K562 (cell line): ENCODE data around the gene P4HTM. TPM values are rescaled to one million over a fixed set of nuclear protein-coding genes. Genes with fewer than 3 reads are reported as not detected.

Source experiments
- AFF1 ChIP-seq, 2 experiments: fragments of 450-650 bp; IDR thresholded peaks; 2 replicates each; pipeline ENCODE4 v1.6.1; 2018; ENCODE audit warnings: mild to moderate bottlenecking in 2 of 2, low read depth in 1 of 2; ENCODE audit not compliant: partially characterized antibody in 2 of 2
- NBN ChIP-seq: fragments of 450-650 bp; IDR thresholded peaks from 2 replicates; pipeline ENCODE4 v1.6.1; 2016; ENCODE audit warnings: low read depth, mild to moderate bottlenecking
- TAF1 ChIP-seq: IDR thresholded peaks from 2 replicates; pipeline ENCODE4 v1.6.1; 2011; ENCODE audit warnings: mild to moderate bottlenecking, low read length, moderate library complexity; ENCODE audit not compliant: insufficient read depth, control insufficient read depth, severe bottlenecking; ENCODE audit errors: extremely low read depth
- ZBTB40 ChIP-seq, 2 experiments: fragments of 450-650 bp in 1 of 2; sonication (generic) in 1 of 2; formaldehyde crosslinking in 1 of 2; IDR thresholded peaks; 2 replicates each; pipeline versions ENCODE4 v1.7.1 to v1.9.0; 2016 to 2022; ENCODE audit warnings: inconsistent platforms in 1 of 2, mild to moderate bottlenecking in 1 of 2, missing genetic modification reagents in 1 of 2
- polyA plus RNA-seq, 8 experiments: library from polyadenylated mRNA; depleted of rRNA in 4 of 8; stranded (reverse) in 5 of 8; unstranded in 3 of 8; fragments of >200 nt; fragmentation: Nextera tagmentation in 2 of 8; fragmentation: Illumina TruSeq in 1 of 8; extraction: Ambion mirVana in 2 of 8; extraction: Trizol in 1 of 8; gene quantifications; 2 replicates each; pipeline versions ENCODE4 v1.2.1 to v1.2.3, GENCODE V29; 2011 to 2014; ENCODE audit warnings: inconsistent platforms in 1 of 8, missing spikeins in 1 of 8
- total RNA-seq, 7 experiments: library from RNA; depleted of rRNA in 6 of 7; stranded (reverse); fragments of >200 nt in 6 of 7; fragmentation: Illumina TruSeq in 2 of 7; extraction: Trizol in 2 of 7; gene quantifications; 2 replicates each; pipeline versions ENCODE4 v1.2.1 to v1.2.3, GENCODE V29; 2011 to 2021; ENCODE audit warnings: low replicate concordance in 1 of 7
- TF ChIP-seq, protein P1 (sequence below): fragments of 250-450 bp; sonication (Bioruptor Pico); IDR thresholded peaks from 2 replicates; pipeline ENCODE4 v1.8.0; 2021; ENCODE audit warnings: moderate library complexity, mild to moderate bottlenecking, inconsistent platforms
- TF ChIP-seq, protein P2 (sequence below): sonication (generic); formaldehyde crosslinking; IDR thresholded peaks from 2 replicates; pipeline ENCODE4 v1.8.1; 2022; ENCODE audit warnings: missing genetic modification reagents

The P4HTM gene
- total and polyA plus RNA-seq, 9 of the 15 experiments (the other 6 are each of a cell fraction or from before 2014, with no cell fraction given), result 0.09 to 0.66 (median 0.25) TPM; not detected in 2

GRCh38 chr3:49007068-49007770 lies 17.2 kb downstream of the P4HTM start, which contains the start of gene WDR6 (continued):
- no peak for TF ChIP-seq ZBTB40 (IDR thresholded peaks at IDR 0.05)
- no peak for TF ChIP-seq ZBTB40 (CRISPR knock-in tag; IDR thresholded peaks at IDR 0.05)
- peak in 1 of 2 experiments; percentile 81 for TF ChIP-seq AFF1 (IDR thresholded peaks at IDR 0.05; ENCODE audit: low read depth in 1 of 2, partially characterized antibody in 2 of 2)
- TF ChIP-seq, protein P1, sequence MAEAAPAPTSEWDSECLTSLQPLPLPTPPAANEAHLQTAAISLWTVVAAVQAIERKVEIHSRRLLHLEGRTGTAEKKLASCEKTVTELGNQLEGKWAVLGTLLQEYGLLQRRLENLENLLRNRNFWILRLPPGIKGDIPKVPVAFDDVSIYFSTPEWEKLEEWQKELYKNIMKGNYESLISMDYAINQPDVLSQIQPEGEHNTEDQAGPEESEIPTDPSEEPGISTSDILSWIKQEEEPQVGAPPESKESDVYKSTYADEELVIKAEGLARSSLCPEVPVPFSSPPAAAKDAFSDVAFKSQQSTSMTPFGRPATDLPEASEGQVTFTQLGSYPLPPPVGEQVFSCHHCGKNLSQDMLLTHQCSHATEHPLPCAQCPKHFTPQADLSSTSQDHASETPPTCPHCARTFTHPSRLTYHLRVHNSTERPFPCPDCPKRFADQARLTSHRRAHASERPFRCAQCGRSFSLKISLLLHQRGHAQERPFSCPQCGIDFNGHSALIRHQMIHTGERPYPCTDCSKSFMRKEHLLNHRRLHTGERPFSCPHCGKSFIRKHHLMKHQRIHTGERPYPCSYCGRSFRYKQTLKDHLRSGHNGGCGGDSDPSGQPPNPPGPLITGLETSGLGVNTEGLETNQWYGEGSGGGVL (CRISPR knock-in tag), result no peak
- peak; percentile 78; the same call in 1 of the 2 replicates for TF ChIP-seq NBN
- TF ChIP-seq TAF1, result peak; percentile 36
- TF ChIP-seq, protein P2, sequence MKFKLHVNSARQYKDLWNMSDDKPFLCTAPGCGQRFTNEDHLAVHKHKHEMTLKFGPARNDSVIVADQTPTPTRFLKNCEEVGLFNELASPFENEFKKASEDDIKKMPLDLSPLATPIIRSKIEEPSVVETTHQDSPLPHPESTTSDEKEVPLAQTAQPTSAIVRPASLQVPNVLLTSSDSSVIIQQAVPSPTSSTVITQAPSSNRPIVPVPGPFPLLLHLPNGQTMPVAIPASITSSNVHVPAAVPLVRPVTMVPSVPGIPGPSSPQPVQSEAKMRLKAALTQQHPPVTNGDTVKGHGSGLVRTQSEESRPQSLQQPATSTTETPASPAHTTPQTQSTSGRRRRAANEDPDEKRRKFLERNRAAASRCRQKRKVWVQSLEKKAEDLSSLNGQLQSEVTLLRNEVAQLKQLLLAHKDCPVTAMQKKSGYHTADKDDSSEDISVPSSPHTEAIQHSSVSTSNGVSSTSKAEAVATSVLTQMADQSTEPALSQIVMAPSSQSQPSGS (CRISPR knock-in tag), result no peak
